Endodermal cell (in vitro differentiated cells): ENCODE data around the gene LCN15. TPM values are rescaled to one million over a fixed set of nuclear protein-coding genes. Genes with fewer than 3 reads are reported as not detected.
A peak's percentile ranks its signal among the peaks of the same experiment; 100 is the strongest.
"Not testable (repeated sequence)": the region's sequence is repeated elsewhere in the genome, so short reads cannot be mapped to it uniquely, and the experiment has no call there.

Experiments
- DNase-seq: peaks from one replicate; pipeline ENCODE4 v3.0.0-alpha.2; 2017
- H3K27ac ChIP-seq: 2 replicates; pipeline ENCODE4 v1.5.1; 2013; ENCODE audit warnings: mild to moderate bottlenecking, low read depth, low read length, moderate library complexity
- H3K27me3 ChIP-seq: 2 replicates; pipeline ENCODE4 v1.6.1; 2013; ENCODE audit warnings: mild to moderate bottlenecking, low read length, moderate library complexity; ENCODE audit not compliant: insufficient read depth, control insufficient read depth, poor library complexity, severe bottlenecking
- H3K36me3 ChIP-seq: 2 replicates; pipeline ENCODE4 v1.7.0; 2013; ENCODE audit warnings: mild to moderate bottlenecking, low read length, moderate library complexity; ENCODE audit not compliant: control insufficient read depth, insufficient read depth
- H3K4me1 ChIP-seq: one replicate; pipeline ENCODE4 v1.7.0; 2013; ENCODE audit warnings: low read length; ENCODE audit not compliant: control insufficient read depth, insufficient read depth
- H3K4me3 ChIP-seq: 2 replicates; pipeline ENCODE4 v1.5.1; 2013; ENCODE audit warnings: mild to moderate bottlenecking, low read length, moderate library complexity
- H3K9ac ChIP-seq: 2 replicates; pipeline ENCODE4 v1.6.1; 2013; ENCODE audit warnings: mild to moderate bottlenecking, low read length, moderate library complexity; ENCODE audit not compliant: poor library complexity, severe bottlenecking; ENCODE audit errors: extremely low read depth
- H3K9me3 ChIP-seq: 2 replicates; pipeline ENCODE4 v1.6.1; 2013; ENCODE audit warnings: mild to moderate bottlenecking, low read length, moderate library complexity; ENCODE audit not compliant: control insufficient read depth
- H3K27ac Mint-ChIP-seq: 2 replicates; pipeline ENCODE4 v1.8.0; 2020; ENCODE audit warnings: mixed read lengths
- H3K27me3 Mint-ChIP-seq: 2 replicates; pipeline ENCODE4 v1.8.0; 2021; ENCODE audit warnings: mild to moderate bottlenecking, mixed read lengths; ENCODE audit not compliant: insufficient read depth
- H3K36me3 Mint-ChIP-seq: 2 replicates; pipeline ENCODE4 v1.8.0; 2020; ENCODE audit warnings: low read depth, mixed read lengths
- H3K4me1 Mint-ChIP-seq: 2 replicates; pipeline ENCODE4 v1.8.0; 2020; ENCODE audit warnings: mixed read lengths
- H3K4me3 Mint-ChIP-seq: 2 replicates; pipeline ENCODE4 v1.8.0; 2020; ENCODE audit warnings: mild to moderate bottlenecking, moderate library complexity, mixed read lengths
- H3K9me3 Mint-ChIP-seq: 2 replicates; pipeline ENCODE4 v1.8.0; 2020; ENCODE audit warnings: mild to moderate bottlenecking, mixed read lengths
- WGBS, 2 experiments: methylation state at CpG; one replicate each; pipeline versions ENCODE4 v1.1.5 to v1.1.7; 2013; ENCODE audit warnings: missing lambda C conversion rate in 2 of 2, mixed read lengths in 1 of 2; ENCODE audit not compliant: insufficient coverage in 1 of 2, insufficient read length in 1 of 2; 5-methylcytosine and 5-hydroxymethylcytosine counted together
- total RNA-seq, 2 donors: library from RNA; stranded (reverse); fragmentation: NEBNext Ultra II Directional in 1 of 2; extraction: Animal tissue kit (Norgen Biotek cat#: 25700) in 1 of 2; gene quantifications; 2 replicates in 1 of 2; 3 replicates in 1 of 2; pipeline ENCODE4 v1.2.1, GENCODE V29; 2021
- TF ChIP-seq, protein P1 (sequence below): fragments of 200-600 bp; sonication (generic); conservative IDR thresholded peaks from 2 replicates; pipeline ENCODE4 v1.5.0; 2021; ENCODE audit warnings: antibody characterized with exemption, mild to moderate bottlenecking

The LCN15 gene
- total RNA-seq, 2 donors from 2014 or later: 0.51 to 1.2 TPM

DNA sequence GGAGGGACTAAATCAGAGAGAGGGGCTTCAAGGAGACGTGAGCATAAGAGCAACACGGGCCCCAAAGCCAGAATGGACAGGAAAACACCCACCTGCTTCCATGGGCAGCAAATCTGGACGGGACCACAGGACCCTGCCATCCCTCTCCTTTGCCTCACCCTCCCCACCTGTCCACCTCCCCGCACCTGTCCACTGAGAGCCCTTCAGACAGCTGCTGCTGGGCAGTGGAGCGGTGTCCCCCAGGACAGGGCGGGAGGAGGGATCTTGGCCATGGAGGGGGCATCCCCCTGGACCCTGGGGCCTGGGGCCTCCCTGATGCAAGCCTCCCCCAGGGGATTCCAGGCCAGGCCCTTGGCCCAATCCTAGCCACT, 34.4 kb upstream of the LCN15 start:
- Mint-ChIP-seq H3K36me3 (peaks cover 12% of the 10 kb centered on the region), H3K27ac (no peak overlapping the region), H3K27me3 (peaks cover 20% of the 10 kb centered on the region), H3K9me3 (no peaks in the 10 kb centered on the region), H3K4me1 (peaks cover 25% of the 10 kb centered on the region), H3K4me3 (peak overlapping the region; percentile 82)
- TF ChIP-seq, protein P1, sequence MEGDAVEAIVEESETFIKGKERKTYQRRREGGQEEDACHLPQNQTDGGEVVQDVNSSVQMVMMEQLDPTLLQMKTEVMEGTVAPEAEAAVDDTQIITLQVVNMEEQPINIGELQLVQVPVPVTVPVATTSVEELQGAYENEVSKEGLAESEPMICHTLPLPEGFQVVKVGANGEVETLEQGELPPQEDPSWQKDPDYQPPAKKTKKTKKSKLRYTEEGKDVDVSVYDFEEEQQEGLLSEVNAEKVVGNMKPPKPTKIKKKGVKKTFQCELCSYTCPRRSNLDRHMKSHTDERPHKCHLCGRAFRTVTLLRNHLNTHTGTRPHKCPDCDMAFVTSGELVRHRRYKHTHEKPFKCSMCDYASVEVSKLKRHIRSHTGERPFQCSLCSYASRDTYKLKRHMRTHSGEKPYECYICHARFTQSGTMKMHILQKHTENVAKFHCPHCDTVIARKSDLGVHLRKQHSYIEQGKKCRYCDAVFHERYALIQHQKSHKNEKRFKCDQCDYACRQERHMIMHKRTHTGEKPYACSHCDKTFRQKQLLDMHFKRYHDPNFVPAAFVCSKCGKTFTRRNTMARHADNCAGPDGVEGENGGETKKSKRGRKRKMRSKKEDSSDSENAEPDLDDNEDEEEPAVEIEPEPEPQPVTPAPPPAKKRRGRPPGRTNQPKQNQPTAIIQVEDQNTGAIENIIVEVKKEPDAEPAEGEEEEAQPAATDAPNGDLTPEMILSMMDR: no peak
- no peak overlapping the region for H3K4me3 ChIP-seq
- no peak for DNase-seq
- H3K9me3 ChIP-seq: no peaks in the 10 kb centered on the region
- H3K27me3 ChIP-seq: no peaks in the 10 kb centered on the region
- peaks cover 5% of the 10 kb centered on the region for H3K36me3 ChIP-seq
- H3K27ac ChIP-seq: no peak overlapping the region
- WGBS, 2 experiments: 90 to 95% methylated on average over 4 to 6 of the region's 6 CpGs
- no peak overlapping the region for H3K9ac ChIP-seq
- H3K4me1 ChIP-seq: peaks cover 10% of the 10 kb centered on the region

DNA sequence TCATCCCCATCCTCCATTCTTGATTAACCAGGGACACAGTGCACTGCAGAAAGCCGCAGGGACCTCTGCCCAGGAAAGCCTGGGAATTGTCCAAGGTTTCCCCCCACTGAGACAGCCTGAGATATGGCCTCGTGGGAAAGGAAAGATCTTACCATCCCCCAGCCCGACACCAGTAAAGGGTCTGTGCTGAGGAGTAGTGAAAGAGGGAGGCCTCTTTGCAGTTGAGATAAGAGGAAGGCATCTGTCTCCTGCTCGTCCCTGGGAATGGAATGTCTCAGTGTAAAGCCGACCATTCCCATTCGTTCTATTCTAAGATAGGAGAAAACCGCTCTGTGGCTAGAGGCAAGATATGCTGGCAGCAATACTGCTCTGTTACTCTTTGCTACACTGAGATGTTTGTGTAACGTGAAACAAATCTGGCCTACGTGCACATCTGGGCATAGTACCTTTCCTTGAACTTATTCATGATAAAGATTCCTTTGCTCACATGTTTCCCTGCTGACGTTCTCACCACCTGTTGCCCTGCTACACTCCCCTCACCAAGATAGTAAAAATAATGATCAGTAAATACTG, 32.5 kb upstream of the LCN15 start:
- peak overlapping the region; percentile 38 for H3K4me3 Mint-ChIP-seq
- H3K27ac Mint-ChIP-seq: peak overlapping the region; percentile 96
- not testable (repeated sequence) for H3K9me3 Mint-ChIP-seq, H3K9me3 ChIP-seq, H3K27me3 ChIP-seq, H3K27me3 Mint-ChIP-seq
- Histone ChIP-seq H3K4me3 (peak overlapping the region; percentile 40), H3K36me3 (peaks cover 23% of the 10 kb centered on the region), H3K4me1 (peaks cover 20% of the 10 kb centered on the region), H3K27ac (peak overlapping the region; percentile 77), H3K9ac (peak overlapping the region; percentile 57)
- DNase-seq: peak; percentile 82
- peaks cover 17% of the 10 kb centered on the region for H3K36me3 Mint-ChIP-seq
- H3K4me1 Mint-ChIP-seq: peaks cover 35% of the 10 kb centered on the region
- 29 to 38% methylated on average over 7 to 10 of the region's 10 CpGs for WGBS, 2 experiments

DNA sequence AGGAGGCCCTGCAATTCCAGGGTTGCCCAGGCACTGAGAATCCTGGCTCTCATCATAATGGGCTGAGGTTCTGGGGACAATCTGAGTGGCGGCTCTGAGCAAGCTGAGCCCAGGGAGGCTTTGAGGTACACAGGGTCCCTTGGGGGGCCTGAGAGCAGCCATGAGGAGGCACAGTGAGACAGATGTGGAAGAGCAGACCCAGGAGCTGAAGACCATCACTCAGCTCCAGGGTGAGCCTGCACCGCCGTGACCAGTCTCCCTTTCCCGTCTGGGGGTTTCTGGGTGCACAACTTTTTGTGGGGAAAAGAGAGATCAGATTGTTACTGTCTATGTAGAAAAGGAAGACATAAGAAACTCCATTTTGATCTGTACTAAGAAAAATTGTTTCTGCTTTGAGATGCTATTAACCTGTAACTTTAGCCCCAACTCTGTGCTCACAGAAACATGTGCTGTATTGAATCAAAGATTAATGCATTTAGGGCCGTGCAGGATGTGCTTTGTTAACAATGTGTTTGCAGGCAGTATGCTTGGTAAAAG, 32.0 kb upstream of the LCN15 start, which contains the start of gene CCDC183:
Gene CCDC183, plus strand, starts transcription at position 101 of the 537 bp plus-strand sequence. Its CDS starts 60 bp downstream, at position 161.
- Histone ChIP-seq H3K9me3 (no peaks in the 10 kb centered on the region), H3K9ac (peak within 1 kb of the TSS; percentile 57), H3K4me1 (peaks cover 20% of the 10 kb centered on the region), H3K4me3 (peak within 1 kb of the TSS; percentile 40), H3K27me3 (no peaks in the 10 kb centered on the region), H3K27ac (peak within 1 kb of the TSS; percentile 77), H3K36me3 (peaks cover 23% of the 10 kb centered on the region)
- DNase-seq: no peak
- Mint-ChIP-seq H3K4me3 (peak within 1 kb of the TSS; percentile 38), H3K9me3 (no peaks in the 10 kb centered on the region), H3K4me1 (peaks cover 35% of the 10 kb centered on the region), H3K27me3 (peaks cover 7% of the 10 kb centered on the region), H3K27ac (peak within 1 kb of the TSS; percentile 96), H3K36me3 (peaks cover 17% of the 10 kb centered on the region)
- TF ChIP-seq, protein P1: no peak
- WGBS, 2 experiments: 74 to 75% methylated on average over 4 to 5 of the region's 5 CpGs
